GM12878 (cell line): ENCODE results near the gene VEGFB. TPM values are rescaled to one million over a fixed set of nuclear protein-coding genes. Genes with fewer than 3 reads are reported as not detected.
A peak's percentile ranks its signal among the peaks of the same experiment; 100 is the strongest.

Experiments
- BCLAF1 ChIP-seq: fragments of 450-650 bp; IDR thresholded peaks from 2 replicates; pipeline ENCODE4 v1.6.1; 2017; ENCODE audit warnings: antibody characterized with exemption, mild to moderate bottlenecking, moderate library complexity
- CTCF ChIP-seq, 3 experiments: IDR thresholded peaks in 2 of 3; conservative IDR thresholded peaks in 1 of 3; 2 replicates each; pipeline ENCODE4 v1.5.1; 2011; ENCODE audit warnings: low read depth in 3 of 3, low read length in 3 of 3, mild to moderate bottlenecking in 3 of 3, control low read depth in 2 of 3, moderate library complexity in 2 of 3, inconsistent platforms in 1 of 3, mixed read lengths in 1 of 3; ENCODE audit not compliant: control insufficient read depth in 2 of 3, insufficient read depth in 1 of 3; ENCODE audit errors: extremely low read depth in 1 of 3
- E2F4 ChIP-seq: IDR thresholded peaks from 2 replicates; pipeline ENCODE4 v1.6.1; 2012; ENCODE audit warnings: low read depth, low read length, improper control_type of control experiment
- EGR1 ChIP-seq, 2 experiments: IDR thresholded peaks; 1 replicate in 1 of 2; 2 replicates in 1 of 2; pipeline ENCODE4 v1.6.1; 2011 to 2012; ENCODE audit warnings: low read depth in 2 of 2, low read length in 2 of 2, borderline replicate concordance in 1 of 2, mild to moderate bottlenecking in 1 of 2, moderate library complexity in 1 of 2
- EP300 ChIP-seq, 2 experiments: fragments of 150-350 bp in 1 of 2; IDR thresholded peaks; 2 replicates each; pipeline ENCODE4 v1.6.1; 2011 to 2012; ENCODE audit warnings: low read depth in 2 of 2, low read length in 2 of 2, borderline replicate concordance in 1 of 2, improper control_type of control experiment in 1 of 2, inconsistent platforms in 1 of 2; ENCODE audit not compliant: control insufficient read depth in 1 of 2
- ESRRA ChIP-seq: IDR thresholded peaks from 2 replicates; pipeline ENCODE4 v1.6.1; 2012; ENCODE audit warnings: mild to moderate bottlenecking, low read length, improper control_type of control experiment
- ETV6 ChIP-seq, 2 experiments: fragments of 450-650 bp in 1 of 2; IDR thresholded peaks in 1 of 2; conservative IDR thresholded peaks in 1 of 2; 2 replicates each; pipeline ENCODE4 v1.6.1; 2014; ENCODE audit warnings: antibody characterized with exemption in 1 of 2, borderline replicate concordance in 1 of 2, low read depth in 1 of 2, mild to moderate bottlenecking in 1 of 2, moderate library complexity in 1 of 2
- IRF3 ChIP-seq: fragments of 450-650 bp; IDR thresholded peaks from 2 replicates; pipeline ENCODE4 v1.6.1; 2014; ENCODE audit warnings: mild to moderate bottlenecking
- JUND ChIP-seq: IDR thresholded peaks from 2 replicates; pipeline ENCODE4 v1.6.1; 2012; ENCODE audit warnings: low read depth, mild to moderate bottlenecking, low read length, improper control_type of control experiment, moderate library complexity
- MTA3 ChIP-seq: IDR thresholded peaks from 2 replicates; pipeline ENCODE4 v1.6.1; 2012; ENCODE audit warnings: low read length, inconsistent platforms, borderline replicate concordance
- NR2C1 ChIP-seq: fragments of 450-650 bp; IDR thresholded peaks from 2 replicates; pipeline ENCODE4 v1.6.1; 2017; ENCODE audit warnings: antibody characterized with exemption, mild to moderate bottlenecking, moderate library complexity
- NR2C2 ChIP-seq: IDR thresholded peaks from 2 replicates; pipeline ENCODE4 v1.6.1; 2011; ENCODE audit warnings: borderline replicate concordance, low read depth; ENCODE audit not compliant: control insufficient read depth, insufficient read length
- POU2F2 ChIP-seq: IDR thresholded peaks from 3 replicates; pipeline ENCODE4 v1.6.1; 2011; ENCODE audit warnings: low read depth, mild to moderate bottlenecking, low read length, borderline replicate concordance
- RAD21 ChIP-seq: IDR thresholded peaks from 2 replicates; pipeline ENCODE4 v1.6.1; 2011; ENCODE audit warnings: mild to moderate bottlenecking, low read depth, low read length, moderate library complexity; ENCODE audit not compliant: insufficient read depth
- RB1 ChIP-seq: fragments of 450-650 bp; formaldehyde crosslinking; IDR thresholded peaks from 2 replicates; pipeline ENCODE4 v1.6.1; 2017; ENCODE audit warnings: mild to moderate bottlenecking, borderline replicate concordance
- RUNX3 ChIP-seq: IDR thresholded peaks from 2 replicates; pipeline ENCODE4 v1.6.1; 2012; ENCODE audit warnings: low read length, inconsistent platforms
- STAT3 ChIP-seq: IDR thresholded peaks from 2 replicates; pipeline ENCODE4 v1.6.1; 2011; ENCODE audit warnings: low read depth, low read length, improper control_type of control experiment
- TARDBP ChIP-seq: IDR thresholded peaks from 2 replicates; pipeline ENCODE4 v1.6.1; 2016; ENCODE audit warnings: borderline replicate concordance
- TBL1XR1 ChIP-seq: IDR thresholded peaks from 2 replicates; pipeline ENCODE4 v1.6.1; 2012; ENCODE audit warnings: low read depth, low read length, improper control_type of control experiment
- ZNF622 ChIP-seq: fragments of 450-650 bp; IDR thresholded peaks from 2 replicates; pipeline ENCODE4 v1.6.1; 2017; ENCODE audit warnings: mild to moderate bottlenecking, inconsistent platforms
- polyA plus RNA-seq, 11 experiments: library from polyadenylated mRNA; depleted of rRNA in 4 of 11; unstranded in 6 of 11; stranded (reverse) in 5 of 11; fragments of >200 nt; fragmentation: Nextera tagmentation in 4 of 11; fragmentation: Illumina TruSeq in 1 of 11; extraction: Ambion mirVana in 4 of 11; extraction: Trizol in 1 of 11; gene quantifications; 1 replicate in 1 of 11; 2 replicates in 10 of 11; pipeline versions ENCODE4 v1.2.1 to v1.2.3, GENCODE V29; 2011 to 2016; ENCODE audit warnings: inconsistent platforms in 2 of 11, missing spikeins in 2 of 11, low read depth in 1 of 11
- total RNA-seq, 4 experiments: library from RNA; depleted of rRNA in 3 of 4; stranded (reverse); fragments of >200 nt in 3 of 4; fragmentation: Illumina TruSeq in 1 of 4; extraction: Trizol in 1 of 4; gene quantifications; 2 replicates each; pipeline versions ENCODE4 v1.2.1 to v1.2.3, GENCODE V29; 2013 to 2021

The VEGFB gene
- total and polyA plus RNA-seq, 10 of the 15 experiments (the other 5 are each of a cell fraction or from before 2014, with no cell fraction given), result 7.0 to 75.8 (median 20.3) TPM

GRCh38 chr11:64269540-64270220 lies 35.3 kb downstream of the VEGFB start (continued):
- TF ChIP-seq MTA3 (no peak), TBL1XR1 (0 out of 2 replicates have a peak, but pooled peaks have one; percentile 39), BCLAF1 (no peak), CTCF (IDR thresholded peaks at IDR 0.05 in 2 of 3, conservative IDR thresholded peaks at IDR 0.05 in 1 of 3; ENCODE audit: control insufficient read depth in 2 of 3, extremely low read depth in 1 of 3, insufficient read depth in 1 of 3, low read depth in 3 of 3, low read length in 3 of 3) (peak in 1 of 3 experiments; percentile 32; a peak in 2 of 6 replicates), IRF3 (no peak), STAT3 (no peak), EP300 (IDR thresholded peaks at IDR 0.05; ENCODE audit: borderline replicate concordance in 1 of 2, control insufficient read depth in 1 of 2, low read depth in 2 of 2, low read length in 2 of 2) (no peak), E2F4 (no peak), EGR1 (IDR thresholded peaks at IDR 0.05; ENCODE audit: borderline replicate concordance in 1 of 2, low read depth in 2 of 2, low read length in 2 of 2) (peak; percentile 10 to 30; a peak in 2 of 3 replicates), ESRRA (no peak; the same call in 1 of the 2 replicates), TARDBP (peak; percentile 86), JUND (no peak), RAD21 (no peak), ZNF622 (no peak), NR2C2 (peak; percentile 79), NR2C1 (peak; percentile 100), RUNX3 (peak; percentile 83), RB1 (0 out of 2 replicates have a peak, but pooled peaks have one; percentile 22), ETV6 (conservative IDR thresholded peaks at IDR 0.05 in 1 of 2, IDR thresholded peaks at IDR 0.05 in 1 of 2; ENCODE audit: borderline replicate concordance in 1 of 2, low read depth in 1 of 2) (peak in 1 of 2 experiments; percentile 59; a peak in 2 of 4 replicates), POU2F2 (peak; percentile 92; the same call in 2 of the 3 replicates)
